HG03457 (cell line): ENCODE results near the gene PRKCZ.
A peak's percentile ranks its signal among the peaks of the same experiment; 100 is the strongest.
"Not testable (repeated sequence)": the region's sequence is repeated elsewhere in the genome, so short reads cannot be mapped to it uniquely, and the experiment has no call there.

Source experiments
- ATAC-seq: cut with Tn5 transposase; IDR thresholded peaks from one replicate; pipeline ENCODE4 v1.9.1; 2021; ENCODE audit warnings: moderate number of reproducible peaks; ENCODE audit not compliant: unreplicated experiment

Gene PRKCZ

GRCh38 chr1:2130156-2130555 lies 79.9 kb downstream of the PRKCZ start:
- no peak for ATAC-seq

- ATAC-seq: no peak
Observed at GRCh38 chr1:2130871-2131289, 80.7 kb downstream of the PRKCZ start.

GRCh38 chr1:2132222-2133038 lies 82.2 kb downstream of the PRKCZ start:
- ATAC-seq: no peak

GRCh38 chr1:2133039-2133878 lies 83.0 kb downstream of the PRKCZ start:
- ATAC-seq: peak; percentile 86

- no peak for ATAC-seq
Observed at GRCh38 chr1:2133879-2134215, 83.6 kb downstream of the PRKCZ start.

- no peak for ATAC-seq
Observed at GRCh38 chr1:2134266-2134620, 84.0 kb downstream of the PRKCZ start.

GRCh38 chr1:2134621-2135307 lies 84.6 kb downstream of the PRKCZ start:
- no peak for ATAC-seq

- no peak for ATAC-seq
Observed at GRCh38 chr1:2135441-2135841, 85.2 kb downstream of the PRKCZ start.

- no peak for ATAC-seq
Observed at GRCh38 chr1:2135941-2136340, 85.7 kb downstream of the PRKCZ start.

GRCh38 chr1:2136386-2137235 lies 86.4 kb downstream of the PRKCZ start:
- ATAC-seq: no peak

- ATAC-seq: no peak
Observed at GRCh38 chr1:2137257-2138121, 87.3 kb downstream of the PRKCZ start.

- ATAC-seq: not testable (repeated sequence)
Observed at GRCh38 chr1:2139156-2139555, 88.9 kb downstream of the PRKCZ start.

- ATAC-seq: no peak
Observed at GRCh38 chr1:2141025-2141424, 90.8 kb downstream of the PRKCZ start.

- ATAC-seq: no peak
Observed at GRCh38 chr1:2143814-2144500, 93.7 kb downstream of the PRKCZ start.

GRCh38 chr1:2144501-2145090 lies 94.4 kb downstream of the PRKCZ start:
- ATAC-seq: no peak

GRCh38 chr1:2145946-2146835 lies 96.0 kb downstream of the PRKCZ start:
- ATAC-seq: no peak

- no peak for ATAC-seq
Observed at GRCh38 chr1:2146836-2147517, 96.8 kb downstream of the PRKCZ start.
